Hepatocyte (in vitro differentiated cells): ENCODE measurements around the gene APOC1. TPM values are rescaled to one million over a fixed set of nuclear protein-coding genes. Genes with fewer than 3 reads are reported as not detected.
"Not testable (repeated sequence)": the region's sequence is repeated elsewhere in the genome, so short reads cannot be mapped to it uniquely, and the experiment has no call there.

ENCODE experiments used
- DNase-seq: peaks from one replicate; pipeline ENCODE4 v3.0.0-alpha.2; 2016; ENCODE audit warnings: low spot score
- H2AFZ ChIP-seq: fragments of 200-600 bp; sonication (generic); 2 replicates; pipeline ENCODE4 v1.6.0; 2016; ENCODE audit warnings: antibody characterized with exemption, mild to moderate bottlenecking
- H3K27ac ChIP-seq: fragments of 200-600 bp; sonication (generic); 2 replicates; pipeline ENCODE4 v1.5.1; 2016; ENCODE audit warnings: mild to moderate bottlenecking
- H3K27me3 ChIP-seq: fragments of 200-600 bp; sonication (generic); 2 replicates; pipeline ENCODE4 v1.6.1; 2016
- H3K36me3 ChIP-seq: fragments of 200-600 bp; sonication (generic); replicated peaks from 2 replicates; pipeline ENCODE4 v1.5.1; 2016; ENCODE audit warnings: low read depth; ENCODE audit not compliant: insufficient read depth
- H3K4me1 ChIP-seq: fragments of 200-600 bp; sonication (generic); 2 replicates; pipeline ENCODE4 v1.5.1; 2016; ENCODE audit warnings: mild to moderate bottlenecking, moderate library complexity; ENCODE audit not compliant: insufficient read depth
- H3K4me2 ChIP-seq: fragments of 200-600 bp; sonication (generic); 2 replicates; pipeline ENCODE4 v1.6.0; 2016
- H3K4me3 ChIP-seq: fragments of 200-600 bp; sonication (generic); 2 replicates; pipeline ENCODE4 v1.5.1; 2016; ENCODE audit warnings: mild to moderate bottlenecking
- H3K79me2 ChIP-seq: fragments of 200-600 bp; sonication (generic); 2 replicates; pipeline ENCODE4 v1.6.0; 2017; ENCODE audit warnings: mild to moderate bottlenecking
- H3K9me2 ChIP-seq: fragments of 200-600 bp; sonication (generic); replicated peaks from 2 replicates; pipeline ENCODE4 v1.6.0; 2017; ENCODE audit warnings: mild to moderate bottlenecking; ENCODE audit not compliant: insufficient read depth
- H3K9me3 ChIP-seq: fragments of 200-600 bp; sonication (generic); 2 replicates; pipeline ENCODE4 v1.5.1; 2016; ENCODE audit warnings: low read depth, mild to moderate bottlenecking
- H4K20me1 ChIP-seq: fragments of 200-600 bp; sonication (generic); 2 replicates; pipeline ENCODE4 v1.6.0; 2016; ENCODE audit warnings: mild to moderate bottlenecking; ENCODE audit not compliant: insufficient read depth, poor library complexity, severe bottlenecking
- EZH2 ChIP-seq: fragments of 200-600 bp; sonication (generic); IDR thresholded peaks from 2 replicates; pipeline ENCODE4 v1.6.1; 2016; ENCODE audit warnings: antibody characterized with exemption, mild to moderate bottlenecking, borderline replicate concordance
- EZH2phosphoT487 ChIP-seq: fragments of 200-600 bp; sonication (generic); IDR thresholded peaks from one replicate; pipeline ENCODE4 v1.6.1; 2018; ENCODE audit warnings: antibody characterized with exemption, mild to moderate bottlenecking, low read depth, moderate library complexity; ENCODE audit not compliant: unreplicated experiment, severe bottlenecking
- WGBS: methylation state at CpG from one replicate; pipeline ENCODE4 v1.1.6; 2016; ENCODE audit warnings: low lambda C conversion rate; ENCODE audit errors: missing lambda C conversion rate; 5-methylcytosine and 5-hydroxymethylcytosine counted together
- polyA plus RNA-seq: library from polyadenylated mRNA; unstranded; fragments of >200 nt; fragmentation: Nextera tagmentation; extraction: Ambion mirVana; gene quantifications from 2 replicates; pipeline ENCODE4 v1.2.1, GENCODE V29; 2016
- total RNA-seq: library from RNA; depleted of rRNA; stranded (reverse); fragments of >200 nt; gene quantifications from 2 replicates; pipeline ENCODE4 v1.2.3, GENCODE V29; 2014
- TF ChIP-seq, protein P1 (sequence below): fragments of 200-600 bp; sonication (generic); IDR thresholded peaks from 2 replicates; pipeline ENCODE4 v1.5.1; 2016; ENCODE audit warnings: antibody characterized with exemption, mild to moderate bottlenecking; ENCODE audit not compliant: poor library complexity

APOC1 gene
- total and polyA plus RNA-seq, 2 experiments from 2014 or later: 390 to 606 TPM

DNA sequence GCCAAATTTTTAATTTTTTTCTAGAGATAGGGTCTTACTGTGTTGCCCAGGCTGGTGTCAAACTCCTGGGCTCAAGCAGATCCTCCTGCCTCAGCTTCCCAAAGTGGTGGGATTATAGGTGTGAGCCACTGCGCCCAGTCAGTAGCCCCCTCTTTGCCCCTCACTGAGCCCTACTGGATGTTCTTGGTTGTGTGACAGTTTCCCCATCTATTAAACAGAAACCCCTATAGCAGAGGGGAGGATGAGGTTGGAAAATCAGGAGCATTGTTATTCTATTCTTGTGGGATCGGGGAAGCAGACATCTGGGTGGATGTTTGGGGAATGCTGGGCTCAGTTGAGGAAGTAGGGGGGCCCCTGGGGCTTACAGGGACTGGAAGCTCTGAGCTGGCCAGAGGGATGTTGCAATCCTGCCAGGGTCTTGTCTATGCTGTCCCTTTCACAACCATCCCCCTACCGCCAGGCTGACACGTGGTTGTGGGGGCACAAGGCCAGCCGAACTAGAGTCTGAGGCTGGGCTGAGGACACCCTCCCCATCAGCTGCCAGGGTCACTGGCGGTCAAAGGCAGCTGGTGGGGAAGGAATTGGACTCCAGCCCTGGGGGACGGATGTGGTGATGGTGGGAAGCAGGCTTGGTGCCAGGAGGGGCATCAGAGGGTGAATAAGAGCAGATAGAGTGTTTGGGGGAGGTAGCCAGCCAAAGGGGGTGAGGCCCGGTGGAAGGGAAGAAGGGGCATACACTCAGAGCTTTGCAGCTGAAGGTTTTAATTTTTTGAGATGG is 10.9 kb downstream of the APOC1 start:
- peaks cover 10% of the 10 kb centered on the region for H3K4me1 ChIP-seq
- no peaks in the 10 kb centered on the region for H3K36me3 ChIP-seq
- peak overlapping the region; percentile 55 for H3K4me2 ChIP-seq
- H3K4me3 ChIP-seq: no peak overlapping the region
- H3K79me2 ChIP-seq: no peaks in the 10 kb centered on the region
- peak overlapping the region; percentile 86 for H3K27ac ChIP-seq
- no peaks in the 10 kb centered on the region for H4K20me1 ChIP-seq
- no peaks in the 10 kb centered on the region for H3K9me2 ChIP-seq
- no peaks in the 10 kb centered on the region for H3K27me3 ChIP-seq
- WGBS: 76% methylated on average over 8 of the region's 8 CpGs
- no peak overlapping the region for H2AFZ ChIP-seq
- no peaks in the 10 kb centered on the region for H3K9me3 ChIP-seq
- TF ChIP-seq, protein P1, sequence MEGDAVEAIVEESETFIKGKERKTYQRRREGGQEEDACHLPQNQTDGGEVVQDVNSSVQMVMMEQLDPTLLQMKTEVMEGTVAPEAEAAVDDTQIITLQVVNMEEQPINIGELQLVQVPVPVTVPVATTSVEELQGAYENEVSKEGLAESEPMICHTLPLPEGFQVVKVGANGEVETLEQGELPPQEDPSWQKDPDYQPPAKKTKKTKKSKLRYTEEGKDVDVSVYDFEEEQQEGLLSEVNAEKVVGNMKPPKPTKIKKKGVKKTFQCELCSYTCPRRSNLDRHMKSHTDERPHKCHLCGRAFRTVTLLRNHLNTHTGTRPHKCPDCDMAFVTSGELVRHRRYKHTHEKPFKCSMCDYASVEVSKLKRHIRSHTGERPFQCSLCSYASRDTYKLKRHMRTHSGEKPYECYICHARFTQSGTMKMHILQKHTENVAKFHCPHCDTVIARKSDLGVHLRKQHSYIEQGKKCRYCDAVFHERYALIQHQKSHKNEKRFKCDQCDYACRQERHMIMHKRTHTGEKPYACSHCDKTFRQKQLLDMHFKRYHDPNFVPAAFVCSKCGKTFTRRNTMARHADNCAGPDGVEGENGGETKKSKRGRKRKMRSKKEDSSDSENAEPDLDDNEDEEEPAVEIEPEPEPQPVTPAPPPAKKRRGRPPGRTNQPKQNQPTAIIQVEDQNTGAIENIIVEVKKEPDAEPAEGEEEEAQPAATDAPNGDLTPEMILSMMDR: no peak
- TF ChIP-seq EZH2phosphoT487 (no peak), EZH2 (no peak)
- DNase-seq: peak; percentile 73

DNA sequence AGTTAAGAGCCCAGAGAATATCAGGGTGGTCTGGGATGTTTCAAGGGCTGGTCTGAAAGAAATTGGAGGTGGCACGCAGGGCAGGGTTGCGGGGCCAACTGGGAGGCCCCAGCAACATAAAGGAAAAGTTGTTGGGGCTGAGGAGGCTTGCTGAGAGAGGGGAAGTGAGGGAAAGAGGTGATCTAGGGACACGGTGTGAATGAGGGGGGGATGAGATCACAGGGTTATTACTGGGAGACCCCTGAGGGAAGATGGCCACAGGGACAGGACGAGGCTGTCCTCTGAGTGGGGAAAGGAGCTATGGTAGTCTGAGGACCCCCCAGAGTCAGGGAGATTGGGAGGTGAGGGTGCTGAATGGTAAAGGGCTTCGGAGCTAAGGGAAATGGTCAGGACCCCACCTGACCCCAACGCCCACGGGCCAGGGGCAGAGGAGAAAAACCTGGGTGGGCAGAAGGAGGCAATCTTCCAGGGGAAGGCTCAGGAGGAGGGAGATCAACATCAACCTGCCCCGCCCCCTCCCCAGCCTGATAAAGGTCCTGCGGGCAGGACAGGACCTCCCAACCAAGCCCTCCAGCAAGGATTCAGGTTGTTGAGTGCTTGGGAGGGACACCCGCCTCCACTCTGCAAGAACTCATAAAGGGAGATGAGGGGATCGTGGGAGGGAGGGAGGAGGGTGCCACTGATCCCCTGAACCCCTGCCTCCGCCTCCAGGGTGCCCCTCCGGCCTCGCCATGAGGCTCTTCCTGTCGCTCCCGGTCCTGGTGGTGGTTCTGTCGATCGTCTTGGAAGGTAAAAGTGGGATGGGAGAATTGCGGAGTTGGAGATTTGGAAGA is 12.1 kb downstream of the APOC1 start:
- H4K20me1 ChIP-seq, H3K9me3 ChIP-seq, H3K4me3 ChIP-seq, H3K36me3 ChIP-seq, H3K79me2 ChIP-seq, DNase-seq, H3K9me2 ChIP-seq, H3K27me3 ChIP-seq, H2AFZ ChIP-seq: not testable (repeated sequence)
- Histone ChIP-seq H3K4me2 (peak overlapping the region; percentile 57), H3K4me1 (peaks cover 10% of the 10 kb centered on the region), H3K27ac (peak overlapping the region; percentile 86)
- 73% methylated on average over 13 of the region's 19 CpGs for WGBS

DNA sequence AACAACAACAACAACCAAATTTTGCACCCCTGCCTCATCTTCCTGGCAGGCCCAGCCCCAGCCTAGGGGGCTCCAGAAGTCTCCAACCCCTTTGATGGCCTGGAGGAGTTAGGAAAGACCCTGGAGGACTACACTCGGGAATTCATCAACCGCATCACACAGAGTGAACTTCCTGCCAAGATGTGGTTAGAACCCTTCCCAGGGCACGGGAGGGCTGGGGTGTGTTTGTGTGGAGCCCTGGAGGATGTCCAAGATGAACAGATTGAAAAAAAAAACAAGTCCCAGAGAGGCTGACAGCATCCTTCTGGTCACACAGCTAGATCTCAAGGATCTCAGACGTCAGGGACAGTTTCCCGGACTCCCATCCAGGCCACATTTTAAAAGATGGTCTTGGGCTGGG is 13.3 kb downstream of the APOC1 start:
- no peak for DNase-seq
- Histone ChIP-seq H4K20me1 (no peaks in the 10 kb centered on the region), H3K4me3 (no peak overlapping the region), H3K36me3 (no peaks in the 10 kb centered on the region), H3K27me3 (no peaks in the 10 kb centered on the region), H2AFZ (no peak overlapping the region), H3K27ac (peak overlapping the region; percentile 59), H3K9me2 (no peaks in the 10 kb centered on the region), H3K4me1 (peaks cover 10% of the 10 kb centered on the region), H3K79me2 (no peaks in the 10 kb centered on the region), H3K9me3 (no peaks in the 10 kb centered on the region), H3K4me2 (no peak overlapping the region)
- TF ChIP-seq EZH2phosphoT487: no peak
- TF ChIP-seq, protein P1: no peak
- TF ChIP-seq EZH2: no peak
- WGBS: 81% methylated on average over 5 of the region's 5 CpGs

DNA sequence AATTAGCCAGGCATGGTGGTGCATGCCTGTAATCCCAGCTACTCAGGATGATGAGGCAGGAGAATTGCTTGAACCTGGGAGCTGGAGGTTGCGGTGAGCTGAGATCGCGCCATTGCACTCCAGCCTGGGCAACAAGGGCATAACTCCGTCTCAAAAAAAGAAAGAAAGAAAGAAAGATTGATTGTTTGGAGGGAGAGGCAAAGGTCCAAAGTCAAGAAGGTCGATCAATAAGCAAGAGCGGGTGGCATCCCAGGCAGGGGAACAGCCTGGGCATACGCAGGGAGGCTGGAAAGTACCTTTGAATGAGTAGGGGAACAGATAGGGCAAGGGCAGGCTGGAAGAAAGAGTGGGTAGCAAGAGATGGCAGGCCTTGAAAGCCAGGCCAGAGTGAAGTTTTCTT is 15.7 kb downstream of the APOC1 start:
- no peak for DNase-seq
- Histone ChIP-seq H2AFZ (no peak overlapping the region), H4K20me1 (no peaks in the 10 kb centered on the region), H3K27me3 (no peaks in the 10 kb centered on the region), H3K79me2 (no peaks in the 10 kb centered on the region), H3K36me3 (no peaks in the 10 kb centered on the region), H3K4me3 (no peak overlapping the region), H3K9me2 (no peaks in the 10 kb centered on the region), H3K27ac (no peak overlapping the region), H3K4me1 (peaks cover 8% of the 10 kb centered on the region), H3K4me2 (no peak overlapping the region), H3K9me3 (no peaks in the 10 kb centered on the region)
- 91% methylated on average over 7 of the region's 7 CpGs for WGBS
- no peak for TF ChIP-seq EZH2phosphoT487
- no peak for TF ChIP-seq EZH2
- TF ChIP-seq, protein P1: no peak
